ENCODE measurements around the gene ACBD6.

DNA sequence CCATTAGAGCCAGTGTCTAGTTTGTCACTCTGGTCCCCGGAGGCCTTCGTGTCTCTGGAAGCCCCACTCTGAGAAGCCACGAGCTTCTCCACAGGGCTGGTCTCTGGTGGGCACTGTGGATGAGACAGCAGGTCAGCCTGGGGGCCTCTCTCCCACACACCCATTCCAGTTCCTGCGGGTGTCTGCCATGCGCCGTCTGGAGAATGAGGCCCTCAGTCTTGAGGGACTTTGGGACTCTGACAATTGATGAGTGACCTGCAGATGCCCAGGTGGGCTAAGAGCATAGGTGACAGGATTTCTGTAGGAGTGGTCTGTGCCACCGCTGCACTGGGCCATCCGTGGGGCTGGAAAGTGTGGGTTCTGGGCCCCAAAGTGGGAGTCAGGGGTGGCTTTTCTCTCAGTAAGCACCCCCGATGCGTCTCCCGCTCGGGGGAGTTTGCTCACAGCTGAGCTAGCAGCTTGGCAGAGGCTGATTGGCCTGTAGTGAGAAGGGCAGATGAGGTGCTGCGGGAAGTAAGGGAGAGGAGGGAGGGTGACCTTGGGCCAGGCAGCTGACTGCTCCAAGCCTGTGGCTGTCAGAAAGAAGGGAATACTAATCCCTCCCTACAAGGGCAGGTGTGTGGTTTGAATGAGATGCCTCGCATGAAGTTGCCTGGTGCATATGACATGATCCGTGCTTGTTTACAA is 245.9 kb downstream of the ACBD6 start:
- TF ChIP-seq, protein P1, sequence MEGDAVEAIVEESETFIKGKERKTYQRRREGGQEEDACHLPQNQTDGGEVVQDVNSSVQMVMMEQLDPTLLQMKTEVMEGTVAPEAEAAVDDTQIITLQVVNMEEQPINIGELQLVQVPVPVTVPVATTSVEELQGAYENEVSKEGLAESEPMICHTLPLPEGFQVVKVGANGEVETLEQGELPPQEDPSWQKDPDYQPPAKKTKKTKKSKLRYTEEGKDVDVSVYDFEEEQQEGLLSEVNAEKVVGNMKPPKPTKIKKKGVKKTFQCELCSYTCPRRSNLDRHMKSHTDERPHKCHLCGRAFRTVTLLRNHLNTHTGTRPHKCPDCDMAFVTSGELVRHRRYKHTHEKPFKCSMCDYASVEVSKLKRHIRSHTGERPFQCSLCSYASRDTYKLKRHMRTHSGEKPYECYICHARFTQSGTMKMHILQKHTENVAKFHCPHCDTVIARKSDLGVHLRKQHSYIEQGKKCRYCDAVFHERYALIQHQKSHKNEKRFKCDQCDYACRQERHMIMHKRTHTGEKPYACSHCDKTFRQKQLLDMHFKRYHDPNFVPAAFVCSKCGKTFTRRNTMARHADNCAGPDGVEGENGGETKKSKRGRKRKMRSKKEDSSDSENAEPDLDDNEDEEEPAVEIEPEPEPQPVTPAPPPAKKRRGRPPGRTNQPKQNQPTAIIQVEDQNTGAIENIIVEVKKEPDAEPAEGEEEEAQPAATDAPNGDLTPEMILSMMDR (IDR thresholded peaks at IDR 0.05) = no peak
- TF ChIP-seq POLR2A (IDR thresholded peaks at IDR 0.05) = no peak
